Stimulated activated CD8-positive, alpha-beta memory T cell treated with anti-CD3 and anti-CD28 coated beads, Interleukin-15, amount 100 ng/mL, for 4 hours (primary cell): ENCODE data around the gene TERB2.
"Not testable (repeated sequence)": the region's sequence is repeated elsewhere in the genome, so short reads cannot be mapped to it uniquely, and the experiment has no call there.

Experiments
- DNase-seq, 2 donors: peaks; one replicate each; pipeline ENCODE4 v3.0.0-alpha.2; 2020; ENCODE audit warnings: low read depth in 2 of 2

Gene TERB2

GRCh38 chr15:44956388-44956787 is at the start of gene TERB2:
TERB2 (plus strand) TSS chr15:44956687; CDS start chr15:44956719, 32 bp downstream.
- DNase-seq = no peak

GRCh38 chr15:44909423-44909822 is 47.1 kb upstream of the TERB2 start:
- DNase-seq = no peak

- DNase-seq = no peak
Measured at GRCh38 chr15:44910981-44911625, 45.4 kb upstream of the TERB2 start.

GRCh38 chr15:44912186-44912585 is 44.3 kb upstream of the TERB2 start:
- DNase-seq = not testable (repeated sequence)

- not testable (repeated sequence) for DNase-seq
Measured at GRCh38 chr15:44912974-44913448, 43.5 kb upstream of the TERB2 start.

GRCh38 chr15:44918136-44918535 is 38.4 kb upstream of the TERB2 start:
- DNase-seq = no peak

- not testable (repeated sequence) for DNase-seq
Measured at GRCh38 chr15:44928658-44929057, 27.8 kb upstream of the TERB2 start.

GRCh38 chr15:44930283-44930682 is 26.2 kb upstream of the TERB2 start:
- DNase-seq = not testable (repeated sequence)

- DNase-seq = not testable (repeated sequence)
Measured at GRCh38 chr15:44958302-44958701, 1.8 kb downstream of the TERB2 start.

GRCh38 chr15:44968475-44968874 is 12.0 kb downstream of the TERB2 start:
- no peak for DNase-seq

GRCh38 chr15:44971036-44971435 is 14.5 kb downstream of the TERB2 start:
- DNase-seq = no peak

- DNase-seq = not testable (repeated sequence)
Measured at GRCh38 chr15:44976183-44976582, 19.7 kb downstream of the TERB2 start.

- DNase-seq = not testable (repeated sequence)
Measured at GRCh38 chr15:44977781-44978180, 21.3 kb downstream of the TERB2 start.

- not testable (repeated sequence) for DNase-seq
Measured at GRCh38 chr15:44979617-44980339, 23.3 kb downstream of the TERB2 start.

GRCh38 chr15:44984144-44984543 is 27.7 kb downstream of the TERB2 start:
- DNase-seq = not testable (repeated sequence)

- not testable (repeated sequence) for DNase-seq
Measured at GRCh38 chr15:44986346-44987055, 30.0 kb downstream of the TERB2 start.

- DNase-seq = not testable (repeated sequence)
Measured at GRCh38 chr15:44987711-44988110, 31.2 kb downstream of the TERB2 start.

- DNase-seq = not testable (repeated sequence)
Measured at GRCh38 chr15:44988184-44988869, 31.8 kb downstream of the TERB2 start.

- DNase-seq = not testable (repeated sequence)
Measured at GRCh38 chr15:44988870-44989219, 32.4 kb downstream of the TERB2 start.

- DNase-seq = not testable (repeated sequence)
Measured at GRCh38 chr15:44997632-44998031, 41.1 kb downstream of the TERB2 start.

GRCh38 chr15:44999105-44999504 is 42.6 kb downstream of the TERB2 start:
- DNase-seq = no peak

- not testable (repeated sequence) for DNase-seq
Measured at GRCh38 chr15:45001180-45001579, 44.7 kb downstream of the TERB2 start.
